Heart left ventricle (tissue), 16 donors: Measurements from ENCODE around the gene CHAF1A. TPM values are rescaled to one million over a fixed set of nuclear protein-coding genes. Genes with fewer than 3 reads are reported as not detected.
A peak's percentile ranks its signal among the peaks of the same experiment; 100 is the strongest.

Experiments
- ATAC-seq, 4 donors: fragments of 200-7000 bp; cut with Tn5 transposase; one replicate each; pipeline ENCODE4 v1.9.1; 2020 to 2022; ENCODE audit warnings: moderate library complexity in 4 of 4, mild to moderate bottlenecking in 3 of 4, moderate number of reproducible peaks in 1 of 4
- DNase-seq, 5 donors: peaks; one replicate each; pipeline ENCODE4 v3.0.0-alpha.2; 2020
- H3K27ac ChIP-seq, 12 donors: fragments of 200-600 bp; sonication (generic) in 4 of 12; one replicate each; pipeline versions ENCODE4 v1.5.0 to v1.8.0; 2016 to 2022; ENCODE audit warnings: mild to moderate bottlenecking in 2 of 12
- H3K27me3 ChIP-seq, 9 donors: fragments of 200-600 bp; sonication (generic) in 2 of 9; one replicate each; pipeline versions ENCODE4 v1.5.1 to v1.8.0; 2016 to 2022; ENCODE audit warnings: mild to moderate bottlenecking in 3 of 9
- H3K36me3 ChIP-seq, 9 donors: fragments of 200-600 bp; sonication (generic) in 2 of 9; one replicate each; pipeline versions ENCODE4 v1.5.0 to v1.8.0; 2018 to 2022; ENCODE audit warnings: mild to moderate bottlenecking in 2 of 9
- H3K4me1 ChIP-seq, 12 donors: fragments of 200-600 bp; sonication (generic) in 4 of 12; one replicate each; pipeline versions ENCODE4 v1.5.0 to v1.8.0; 2016 to 2022; ENCODE audit warnings: mild to moderate bottlenecking in 3 of 12
- H3K4me3 ChIP-seq, 12 donors: fragments of 200-600 bp; sonication (generic) in 4 of 12; one replicate each; pipeline versions ENCODE4 v1.5.0 to v1.8.0; 2017 to 2022; ENCODE audit warnings: mild to moderate bottlenecking in 9 of 12, moderate library complexity in 4 of 12
- H3K9me3 ChIP-seq, 12 donors: fragments of 200-600 bp; sonication (generic) in 4 of 12; one replicate each; pipeline versions ENCODE4 v1.5.0 to v1.8.0; 2016 to 2022; ENCODE audit warnings: mild to moderate bottlenecking in 1 of 12
- POLR2A ChIP-seq, 2 donors: fragments of 450-650 bp; IDR thresholded peaks; one replicate each; pipeline ENCODE4 v1.6.1; 2017; ENCODE audit warnings: antibody characterized with exemption in 2 of 2, mild to moderate bottlenecking in 2 of 2, moderate library complexity in 2 of 2
- WGBS, 4 donors: extraction: QIAGEN DNeasy Blood & Tissue Kit in 2 of 4; methylation state at CpG; one replicate each; pipeline versions ENCODE4 v1.1.5 to v1.1.7; 2013 to 2018; 5-methylcytosine and 5-hydroxymethylcytosine counted together
- intact Hi-C, 10 donors: fragments of 100-400 bp; cut with DNase I; formaldehyde crosslinking; loops; one replicate each; pipeline versions ENCODE4 v1.11.1 to v1.14.2; 2022
- polyA plus RNA-seq, 2 donors: library from polyadenylated mRNA; stranded (reverse); fragments of 200-250 nt; gene quantifications; one replicate each; pipeline ENCODE4 v1.2.3, GENCODE V29; 2013
- total RNA-seq, 9 donors: library from RNA; depleted of rRNA in 2 of 9; stranded (reverse); fragments of >200 nt in 2 of 9; fragmentation: NEBNext Ultra II Directional in 3 of 9; extraction: Animal tissue kit (Norgen Biotek cat#: 25700) in 3 of 9; gene quantifications; one replicate each; pipeline versions ENCODE4 v1.1.0 to v1.2.4, GENCODE V29; 2016 to 2023
- TF ChIP-seq, protein P1 (sequence below), 12 donors: fragments of 200-600 bp; sonication (generic) in 4 of 12; IDR thresholded peaks; one replicate each; pipeline versions ENCODE4 v1.5.0 to v1.8.0; 2018 to 2022; ENCODE audit warnings: antibody characterized with exemption in 12 of 12, mild to moderate bottlenecking in 5 of 12
- donor health status: ischemic (EF 13 %, LVEDD 7.1; RV severe dilation, severe dysfunction).
- donor health status: healthy with polysubstance abuse.
- donor health status: DM: no; HTN: yes; CAD: no.
- donor health status: DM: no; HTN: no; CAD: no.
- donor health status: ischemic (EF 25% LVEDD 6.9; RV normal size, moderate dysfunction).
- donor health status: ischemic (EF 25% LVEDD 5.7; RV mildly dilated, moderate dysfunction).
- donor health status: healthy.
- donor health status: DM: yes; HTN: yes; CAD: no.
- donor health status: ischemic (EF 35%, LVEDD 5.7; RV mildly dilated, moderate dysfunction).
- donor health status: nonischemic (EF 11% LVEDD 7.7; RV severe dilation, severe dysfunction).
- donor health status: DM: yes; HTN: yes; CAD: no.
- donor health status: PGD.
- donor health status: ischemic (EF 29% LVEDD 5.4; RV normal size, mild dysfunction).
- donor health status: nonischemic (EF 23%, LVEDD 6.1; RV moderate dilation, normal function).

CHAF1A gene
- total and polyA plus RNA-seq, 11 donors, result 2.9 to 10.7 (median 5.5) TPM

GRCh38 chr19:4403005-4403761, 743 bp downstream of the CHAF1A start:
- peak in 1 of 5 donors; percentile 31 for DNase-seq
- no peak for ATAC-seq
- Histone ChIP-seq H3K9me3 (no peaks in the 10 kb centered on the region), H3K27ac (peak overlapping the region in 6 of 12 donors; percentile 51 to 94 (median 88)), H3K27me3 (no peaks in the 10 kb centered on the region), H3K36me3 (no peaks in the 10 kb centered on the region), H3K4me3 (peak overlapping the region; percentile 45 to 97 (median 78)), H3K4me1 (peaks cover 4 to 44% (median 27%) of the 10 kb centered on the region in 12 donors)
- TF ChIP-seq POLR2A (IDR thresholded peaks at IDR 0.05), result no peak
- TF ChIP-seq, protein P1, sequence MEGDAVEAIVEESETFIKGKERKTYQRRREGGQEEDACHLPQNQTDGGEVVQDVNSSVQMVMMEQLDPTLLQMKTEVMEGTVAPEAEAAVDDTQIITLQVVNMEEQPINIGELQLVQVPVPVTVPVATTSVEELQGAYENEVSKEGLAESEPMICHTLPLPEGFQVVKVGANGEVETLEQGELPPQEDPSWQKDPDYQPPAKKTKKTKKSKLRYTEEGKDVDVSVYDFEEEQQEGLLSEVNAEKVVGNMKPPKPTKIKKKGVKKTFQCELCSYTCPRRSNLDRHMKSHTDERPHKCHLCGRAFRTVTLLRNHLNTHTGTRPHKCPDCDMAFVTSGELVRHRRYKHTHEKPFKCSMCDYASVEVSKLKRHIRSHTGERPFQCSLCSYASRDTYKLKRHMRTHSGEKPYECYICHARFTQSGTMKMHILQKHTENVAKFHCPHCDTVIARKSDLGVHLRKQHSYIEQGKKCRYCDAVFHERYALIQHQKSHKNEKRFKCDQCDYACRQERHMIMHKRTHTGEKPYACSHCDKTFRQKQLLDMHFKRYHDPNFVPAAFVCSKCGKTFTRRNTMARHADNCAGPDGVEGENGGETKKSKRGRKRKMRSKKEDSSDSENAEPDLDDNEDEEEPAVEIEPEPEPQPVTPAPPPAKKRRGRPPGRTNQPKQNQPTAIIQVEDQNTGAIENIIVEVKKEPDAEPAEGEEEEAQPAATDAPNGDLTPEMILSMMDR (IDR thresholded peaks at IDR 0.05), result no peak
- 11 to 16% (median 14%) methylated on average over 19 to 32 of the region's 32 CpGs for WGBS, 4 donors
- intact Hi-C loops, result loop anchor here in 4 of 10 donors (2.0 to 10.0 kb wide), 5 partner anchors 52 to 138 kb away; partner anchors contain the start of genes MPND (in 1 of the 4) and UBXN6 (in 1 of the 4)

GRCh38 chr19:4405977-4406376, 3.5 kb downstream of the CHAF1A start:
- ATAC-seq (no peak), DNase-seq (no peak)
- peaks cover 4 to 27% (median 17%) of the 10 kb centered on the region in 12 donors for H3K4me1 ChIP-seq
- H3K36me3 ChIP-seq, result peaks cover 0 to 12% (median 2%) of the 10 kb centered on the region in 9 donors
- no peaks in the 10 kb centered on the region for H3K9me3 ChIP-seq
- no peak overlapping the region for H3K4me3 ChIP-seq
- no peaks in the 10 kb centered on the region for H3K27me3 ChIP-seq
- 67 to 84% (median 79%) methylated on average over 8 of the region's 8 CpGs for WGBS, 4 donors
- TF ChIP-seq POLR2A (IDR thresholded peaks at IDR 0.05), result no peak
- TF ChIP-seq, protein P1 (IDR thresholded peaks at IDR 0.05), result no peak
- intact Hi-C loops, result loop anchor here in 2 of 10 donors (10.0 kb wide), 2 partner anchors 49 to 141 kb away; partner anchors contain the start of gene UBXN6 (in 1 of the 2)
- no peak overlapping the region for H3K27ac ChIP-seq

GRCh38 chr19:4406626-4407025, 4.2 kb downstream of the CHAF1A start:
- H3K27ac ChIP-seq, result no peak overlapping the region
- H3K36me3 ChIP-seq, result peaks cover 0 to 14% (median 2%) of the 10 kb centered on the region in 9 donors
- no peaks in the 10 kb centered on the region for H3K27me3 ChIP-seq
- no peaks in the 10 kb centered on the region for H3K9me3 ChIP-seq
- H3K4me3 ChIP-seq, result no peak overlapping the region
- WGBS, 4 donors, result 95 to 96% (median 96%) methylated on average over 6 to 7 of the region's 7 CpGs
- ATAC-seq, result no peak
- TF ChIP-seq, protein P1 (IDR thresholded peaks at IDR 0.05), result no peak
- no peak for TF ChIP-seq POLR2A (IDR thresholded peaks at IDR 0.05)
- H3K4me1 ChIP-seq, result peaks cover 4 to 20% (median 11%) of the 10 kb centered on the region in 12 donors
- intact Hi-C loops, result loop anchor here in 2 of 10 donors (10.0 kb wide), 2 partner anchors 48 to 142 kb away; partner anchors contain the start of gene UBXN6 (in 1 of the 2)
- no peak for DNase-seq
